Astrocyte (in vitro differentiated cells and primary cell): ENCODE measurements around the gene C2CD4A. TPM values are rescaled to one million over a fixed set of nuclear protein-coding genes. Genes with fewer than 3 reads are reported as not detected.

ENCODE experiments used
- DNase-seq: peaks from one replicate; pipeline ENCODE4 v3.0.0-alpha.2; 2010; ENCODE audit warnings: low read depth
- FAIRE-seq: peaks from 2 replicates; lab custom pipeline; 2011; peaks lifted over from hg19 to GRCh38; lab: Jason Lieb, UNC
- H2AFZ ChIP-seq: 2 replicates; pipeline ENCODE4 v1.6.0; 2012; ENCODE audit warnings: low read depth, low read length, inconsistent platforms
- H3K27ac ChIP-seq: 2 replicates; pipeline ENCODE4 v1.5.1; 2011; ENCODE audit warnings: low read depth, low read length, inconsistent platforms
- H3K27me3 ChIP-seq: 2 replicates; pipeline ENCODE4 v1.6.0; 2011; ENCODE audit warnings: low read length, inconsistent platforms; ENCODE audit not compliant: insufficient read depth
- H3K36me3 ChIP-seq: 2 replicates; pipeline ENCODE4 v1.5.1; 2011; ENCODE audit warnings: low read length, inconsistent platforms; ENCODE audit not compliant: insufficient read depth
- H3K4me1 ChIP-seq: 2 replicates; pipeline ENCODE4 v1.5.1; 2011; ENCODE audit warnings: low read length, inconsistent platforms; ENCODE audit not compliant: insufficient read depth
- H3K4me2 ChIP-seq: 2 replicates; pipeline ENCODE4 v1.6.0; 2012; ENCODE audit warnings: low read length, inconsistent platforms
- H3K4me3 ChIP-seq: 2 replicates; pipeline ENCODE4 v1.5.1; 2011; ENCODE audit warnings: low read depth, mild to moderate bottlenecking, low read length, inconsistent platforms; ENCODE audit not compliant: insufficient read depth
- H3K79me2 ChIP-seq: 2 replicates; pipeline ENCODE4 v1.6.0; 2012; ENCODE audit warnings: mild to moderate bottlenecking, low read length, inconsistent platforms; ENCODE audit not compliant: insufficient read depth
- H3K9ac ChIP-seq: 2 replicates; pipeline ENCODE4 v1.6.0; 2012; ENCODE audit warnings: mild to moderate bottlenecking, low read length, inconsistent platforms
- H3K9me3 ChIP-seq: 2 replicates; pipeline ENCODE4 v1.5.1; 2012; ENCODE audit warnings: low read depth, mild to moderate bottlenecking, low read length, inconsistent platforms; ENCODE audit not compliant: insufficient read depth
- H4K20me1 ChIP-seq: 2 replicates; pipeline ENCODE4 v1.6.0; 2012; ENCODE audit warnings: low read length, inconsistent platforms; ENCODE audit not compliant: insufficient read depth
- H3K27ac Mint-ChIP-seq: one replicate; pipeline ENCODE4 v1.8.0; 2021; ENCODE audit warnings: mild to moderate bottlenecking, mixed read lengths; ENCODE audit not compliant: unreplicated experiment
- H3K27me3 Mint-ChIP-seq: one replicate; pipeline ENCODE4 v1.8.0; 2021; ENCODE audit warnings: low read depth, mixed read lengths; ENCODE audit not compliant: unreplicated experiment
- H3K36me3 Mint-ChIP-seq: one replicate; pipeline ENCODE4 v1.8.0; 2021; ENCODE audit warnings: low read depth, mixed read lengths; ENCODE audit not compliant: unreplicated experiment
- H3K4me1 Mint-ChIP-seq: one replicate; pipeline ENCODE4 v1.8.0; 2021; ENCODE audit warnings: low read depth, mixed read lengths; ENCODE audit not compliant: unreplicated experiment
- H3K4me3 Mint-ChIP-seq: one replicate; pipeline ENCODE4 v1.8.0; 2021; ENCODE audit warnings: mild to moderate bottlenecking, moderate library complexity, mixed read lengths; ENCODE audit not compliant: unreplicated experiment
- H3K9me3 Mint-ChIP-seq: one replicate; pipeline ENCODE4 v1.8.0; 2021; ENCODE audit warnings: mild to moderate bottlenecking, mixed read lengths; ENCODE audit not compliant: unreplicated experiment
- CTCF ChIP-seq: IDR thresholded peaks from 2 replicates; pipeline ENCODE4 v1.5.1; 2011; ENCODE audit warnings: low read depth, mild to moderate bottlenecking, inconsistent platforms, low read length, moderate library complexity; ENCODE audit not compliant: insufficient read depth
- EZH2 ChIP-seq: IDR thresholded peaks from 2 replicates; pipeline ENCODE4 v1.6.1; 2012; ENCODE audit warnings: mild to moderate bottlenecking, low read length, inconsistent platforms; ENCODE audit not compliant: insufficient read depth
- total RNA-seq: library from RNA; stranded (reverse); gene quantifications from 2 replicates; pipeline ENCODE4 v1.2.1, GENCODE V29; 2021

C2CD4A gene
- total RNA-seq, 1 donor from 2014 or later, result not detected

GRCh38 chr15:62068071-62068809 is 1.5 kb downstream of the C2CD4A start:
- Histone ChIP-seq H3K27me3 (peaks cover 31% of the 10 kb centered on the region), H2AFZ (peak overlapping the region; percentile 53), H4K20me1 (peaks cover 3% of the 10 kb centered on the region), H3K9me3 (no peaks in the 10 kb centered on the region), H3K4me2 (peak overlapping the region; percentile 67), H3K36me3 (no peaks in the 10 kb centered on the region), H3K27ac (no peak overlapping the region), H3K4me1 (peaks cover 12% of the 10 kb centered on the region), H3K4me3 (peak overlapping the region; percentile 43), H3K9ac (no peak overlapping the region), H3K79me2 (no peaks in the 10 kb centered on the region)
- peaks cover 5% of the 10 kb centered on the region for H3K4me1 Mint-ChIP-seq
- H3K36me3 Mint-ChIP-seq, result no peaks in the 10 kb centered on the region
- no peaks in the 10 kb centered on the region for H3K9me3 Mint-ChIP-seq
- no peak for TF ChIP-seq EZH2
- no peak for TF ChIP-seq CTCF
- peak overlapping the region; percentile 77 for H3K4me3 Mint-ChIP-seq
- no peak for FAIRE-seq
- no peak for DNase-seq
- H3K27me3 Mint-ChIP-seq, result peaks cover 32% of the 10 kb centered on the region
- H3K27ac Mint-ChIP-seq, result no peak overlapping the region

GRCh38 chr15:62068810-62069167 is 2.0 kb downstream of the C2CD4A start:
- no peaks in the 10 kb centered on the region for H3K9me3 Mint-ChIP-seq
- no peak for DNase-seq
- Histone ChIP-seq H3K27ac (no peak overlapping the region), H3K27me3 (peaks cover 31% of the 10 kb centered on the region), H4K20me1 (peaks cover 3% of the 10 kb centered on the region), H3K9me3 (no peaks in the 10 kb centered on the region), H3K4me2 (peak overlapping the region; percentile 67), H3K4me1 (peaks cover 12% of the 10 kb centered on the region), H2AFZ (no peak overlapping the region), H3K36me3 (no peaks in the 10 kb centered on the region), H3K4me3 (peak overlapping the region; percentile 43), H3K79me2 (no peaks in the 10 kb centered on the region), H3K9ac (no peak overlapping the region)
- TF ChIP-seq EZH2 (no peak), CTCF (no peak)
- peaks cover 29% of the 10 kb centered on the region for H3K27me3 Mint-ChIP-seq
- H3K4me3 Mint-ChIP-seq, result peak overlapping the region; percentile 77
- peaks cover 5% of the 10 kb centered on the region for H3K4me1 Mint-ChIP-seq
- no peak overlapping the region for H3K27ac Mint-ChIP-seq
- FAIRE-seq, result no peak
- no peaks in the 10 kb centered on the region for H3K36me3 Mint-ChIP-seq

GRCh38 chr15:62069551-62069950 is 2.8 kb downstream of the C2CD4A start:
- Histone ChIP-seq H4K20me1 (peaks cover 3% of the 10 kb centered on the region), H3K4me2 (no peak overlapping the region), H3K79me2 (no peaks in the 10 kb centered on the region), H3K9me3 (no peaks in the 10 kb centered on the region), H3K4me1 (peaks cover 12% of the 10 kb centered on the region), H3K27me3 (peaks cover 31% of the 10 kb centered on the region), H3K4me3 (no peak overlapping the region), H3K27ac (no peak overlapping the region), H2AFZ (no peak overlapping the region), H3K9ac (no peak overlapping the region), H3K36me3 (no peaks in the 10 kb centered on the region)
- Mint-ChIP-seq H3K36me3 (no peaks in the 10 kb centered on the region), H3K9me3 (no peaks in the 10 kb centered on the region), H3K4me1 (peaks cover 5% of the 10 kb centered on the region), H3K4me3 (no peak overlapping the region), H3K27me3 (peaks cover 28% of the 10 kb centered on the region), H3K27ac (no peak overlapping the region)
- DNase-seq (no peak), FAIRE-seq (no peak)
- TF ChIP-seq CTCF, result no peak
- no peak for TF ChIP-seq EZH2
